GM18505 (cell line): Measurements from ENCODE around the gene TRABD2B.

Experiments
- ATAC-seq: cut with Tn5 transposase; IDR thresholded peaks from one replicate; pipeline ENCODE4 v1.9.1; 2021; ENCODE audit not compliant: unreplicated experiment
- POLR2A ChIP-seq: IDR thresholded peaks from 4 replicates; pipeline ENCODE4 v1.6.1; 2011; ENCODE audit warnings: borderline replicate concordance; ENCODE audit not compliant: insufficient read depth, insufficient read length; ENCODE audit errors: extremely low read depth

TRABD2B gene

DNA sequence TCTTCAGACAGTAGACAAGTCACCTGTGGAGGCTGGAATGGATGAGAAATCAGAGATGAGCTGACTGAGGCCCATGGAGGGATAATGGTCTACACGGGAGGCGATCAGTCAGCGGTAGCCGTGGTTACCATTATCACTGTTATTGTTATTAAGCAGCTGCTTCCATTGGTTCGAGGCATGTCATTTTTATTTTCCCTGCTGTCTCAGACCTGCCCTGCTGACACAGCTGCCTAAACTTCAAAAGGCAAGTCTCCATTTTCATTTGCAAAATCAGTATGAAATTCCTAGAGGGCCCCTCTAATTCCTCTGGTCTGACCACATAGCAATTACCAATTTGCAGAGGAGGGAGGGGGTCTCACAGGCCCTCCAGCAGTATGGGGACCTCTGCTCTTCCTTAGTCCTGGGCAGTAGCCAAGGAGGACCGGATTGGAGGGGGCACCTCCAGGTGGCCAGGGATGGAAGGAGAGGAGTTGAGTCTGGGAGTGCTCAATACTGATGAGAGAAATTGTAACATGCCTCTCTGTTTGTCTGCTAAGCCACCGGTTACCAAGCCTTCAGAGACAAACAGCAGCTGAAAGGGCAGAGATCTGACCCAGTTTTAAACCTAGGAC is 184.2 kb downstream of the TRABD2B start:
- no peak for ATAC-seq
- TF ChIP-seq POLR2A, result no peak

DNA sequence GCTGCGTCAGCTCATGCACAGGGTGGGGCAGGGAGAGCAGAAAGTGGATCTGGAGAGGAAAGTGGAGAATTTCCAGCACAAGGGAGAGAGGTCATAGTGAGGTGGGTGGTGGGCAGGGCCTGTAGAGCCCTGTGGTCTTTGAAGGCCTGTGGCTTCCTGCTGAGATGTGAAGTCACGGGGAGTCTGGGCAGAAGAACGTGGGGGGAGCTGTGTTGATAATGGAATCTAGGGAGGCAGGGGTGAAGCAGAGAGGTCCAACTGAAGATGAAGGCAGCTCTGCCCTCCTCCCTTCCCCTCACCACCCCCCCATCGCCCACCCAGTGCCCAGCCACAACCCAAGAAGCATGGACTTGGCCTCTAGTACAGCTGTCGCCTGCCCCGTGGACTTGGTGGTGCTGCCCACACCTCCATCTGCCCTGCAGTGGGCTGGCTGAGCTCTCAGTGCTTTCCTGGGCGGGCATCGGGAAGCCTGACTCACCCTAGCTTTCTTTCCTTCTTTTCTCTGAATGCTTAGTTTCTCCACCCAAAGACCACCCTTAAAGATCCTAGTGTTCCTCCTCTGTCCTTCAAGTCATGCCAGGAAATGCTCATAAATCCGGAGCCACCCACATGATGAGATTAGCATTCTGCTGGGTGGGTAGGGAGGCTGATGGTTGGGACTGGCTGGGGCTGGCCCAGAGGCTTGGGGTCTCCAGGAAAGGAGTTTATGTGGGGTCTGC is 186.1 kb downstream of the TRABD2B start:
- ATAC-seq, result no peak
- no peak for TF ChIP-seq POLR2A

DNA sequence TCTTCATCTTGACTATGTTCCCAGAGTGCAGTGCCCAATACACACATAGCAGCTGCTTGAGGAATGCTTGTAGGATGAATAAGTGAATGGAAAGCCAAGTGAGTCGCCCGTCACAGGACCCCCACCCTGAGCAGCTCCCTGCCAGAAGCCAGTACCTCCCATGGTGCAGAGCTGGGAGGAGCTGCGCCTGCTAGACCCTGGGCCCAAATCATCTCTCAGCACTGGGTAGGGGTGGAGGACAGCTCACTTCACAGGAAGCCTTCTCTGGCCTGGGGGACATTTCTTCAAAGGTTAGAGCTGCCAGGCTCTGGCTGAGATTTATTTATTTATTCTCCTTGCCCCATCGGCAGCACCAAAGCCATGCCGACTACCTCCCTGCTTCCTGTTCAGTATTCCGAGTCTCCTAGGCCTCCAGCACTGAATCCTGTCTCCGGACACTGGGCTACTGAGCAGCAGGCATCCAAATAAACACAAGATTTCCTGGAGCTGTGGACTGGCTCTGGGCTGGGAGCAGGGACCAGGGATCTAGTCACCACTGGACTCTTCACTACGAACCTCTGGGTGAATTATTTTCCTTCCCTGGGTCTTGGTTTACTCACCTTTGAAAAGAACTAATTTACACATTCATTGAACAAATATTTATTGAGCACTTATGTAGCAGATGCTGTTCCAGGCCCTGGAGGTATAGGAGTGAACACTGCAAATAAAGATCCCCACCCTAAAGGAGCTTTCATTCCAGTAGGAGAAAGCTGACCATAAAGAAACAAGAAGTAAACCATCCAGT is 187.7 kb downstream of the TRABD2B start:
- TF ChIP-seq POLR2A, result no peak
- no peak for ATAC-seq

DNA sequence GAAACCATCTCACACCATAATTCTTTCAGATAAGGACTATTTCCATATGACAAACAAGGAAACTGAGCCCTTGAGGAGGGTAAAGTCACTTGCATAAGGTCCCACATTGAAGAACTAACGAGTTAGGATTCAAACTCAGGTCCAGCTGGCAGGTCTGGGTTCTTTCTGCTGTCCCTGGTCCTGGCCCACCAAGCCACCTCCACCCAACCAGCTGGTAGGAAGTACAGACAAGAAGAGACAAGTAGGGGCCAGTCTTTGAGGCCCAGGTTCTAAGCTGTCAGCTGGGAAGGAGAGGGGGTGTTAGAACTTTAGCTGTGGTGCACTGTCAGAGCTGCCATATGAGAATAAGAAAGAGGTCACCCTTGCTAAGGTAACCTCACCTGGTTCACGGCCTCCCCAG is 188.6 kb downstream of the TRABD2B start:
- TF ChIP-seq POLR2A, result no peak

DNA sequence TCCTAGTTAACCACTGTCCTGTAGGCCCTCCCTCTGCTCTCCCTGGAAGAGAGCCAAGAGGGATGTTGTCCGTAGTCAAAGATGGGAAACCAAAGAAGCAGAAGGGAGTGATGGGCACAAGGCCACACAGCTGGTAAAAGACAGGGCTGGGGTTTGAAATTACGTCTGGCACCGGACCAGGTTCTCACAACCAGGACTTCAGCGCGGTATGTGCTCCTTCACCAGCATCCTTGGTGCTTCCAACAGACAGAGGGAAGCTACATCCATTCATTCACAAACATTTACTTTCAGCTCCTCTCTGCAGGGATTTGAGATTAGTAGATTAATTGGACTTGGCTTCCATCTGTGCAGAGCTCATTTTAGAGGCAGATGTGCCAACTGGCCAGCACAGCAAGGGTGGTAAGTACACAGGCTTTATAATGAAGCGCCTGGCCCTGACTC is 191.2 kb downstream of the TRABD2B start:
- ATAC-seq, result no peak
- no peak for TF ChIP-seq POLR2A

More for the DNA sequence above, 188.6 kb downstream of the TRABD2B start:
- ATAC-seq, result no peak

DNA sequence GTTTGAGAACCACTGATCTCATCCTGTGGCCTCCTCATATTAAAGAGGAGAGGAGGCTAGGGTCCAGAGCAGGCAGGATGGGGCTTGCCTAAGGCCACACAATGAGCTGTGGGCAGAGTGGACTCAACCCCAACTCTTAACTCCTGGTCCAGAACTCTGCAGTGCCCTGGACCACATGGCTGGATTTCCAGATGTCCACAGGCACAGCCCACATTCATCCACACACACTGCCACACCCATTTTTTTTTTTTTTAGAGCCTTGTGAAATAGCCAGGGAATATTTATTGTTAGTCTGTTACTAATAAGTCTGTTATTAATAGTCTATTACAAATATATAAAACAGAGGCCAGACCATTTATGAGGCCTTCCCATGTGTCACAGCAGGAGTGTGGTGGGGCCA is 192.2 kb downstream of the TRABD2B start:
- no peak for ATAC-seq
- no peak for TF ChIP-seq POLR2A

DNA sequence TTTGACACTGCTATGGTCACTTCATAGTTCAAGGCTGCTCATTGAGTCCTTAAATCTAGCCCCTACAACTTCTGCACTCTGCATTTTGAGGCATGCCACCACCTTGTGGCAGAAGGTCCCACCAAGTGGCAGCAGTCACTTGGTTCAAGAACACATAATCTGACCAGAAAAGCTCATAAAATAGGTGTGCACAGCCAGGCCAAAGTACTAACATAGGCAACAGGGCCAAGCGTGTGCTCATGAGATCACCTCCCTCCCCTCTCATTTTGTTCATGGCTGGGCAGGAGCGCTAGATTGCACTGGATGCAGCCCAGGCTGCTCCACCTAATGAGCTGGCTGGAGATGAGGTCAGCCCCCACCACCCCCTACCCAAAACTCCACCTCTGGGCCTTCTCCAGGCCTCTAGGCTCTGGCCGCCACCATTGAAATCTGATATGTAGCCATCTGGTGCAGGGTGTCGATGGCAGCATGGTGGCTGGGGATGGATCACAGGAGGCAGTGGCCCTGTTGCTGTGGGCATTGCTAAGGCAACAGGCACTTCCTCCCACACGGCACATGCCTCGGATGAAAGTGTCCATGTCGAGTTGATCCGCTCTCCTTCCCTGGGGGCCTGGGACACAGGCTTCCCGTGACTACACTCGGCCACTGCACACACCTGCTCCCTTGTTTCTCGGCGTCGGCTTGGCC is 193.2 kb downstream of the TRABD2B start:
- no peak for ATAC-seq
- no peak for TF ChIP-seq POLR2A

DNA sequence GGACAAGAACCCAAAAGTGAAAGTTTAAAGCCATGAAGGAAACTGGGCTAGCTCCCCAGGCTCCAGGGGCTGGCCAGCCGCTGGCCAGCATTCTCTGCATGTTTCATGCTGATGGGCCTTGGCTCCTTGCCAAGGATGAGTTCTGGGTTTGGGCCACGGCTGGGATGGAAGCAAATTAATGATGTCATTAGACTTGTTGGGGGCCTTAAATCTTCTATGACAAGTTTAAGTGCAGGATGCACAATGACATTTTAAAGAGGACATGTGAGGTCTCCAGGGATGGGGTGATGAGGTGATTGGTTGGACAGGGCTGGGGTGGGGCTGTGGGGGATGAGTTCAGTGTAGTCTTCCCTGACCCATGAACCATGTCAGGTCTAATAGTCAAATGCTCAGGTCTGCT is 199.6 kb downstream of the TRABD2B start:
- no peak for TF ChIP-seq POLR2A
- no peak for ATAC-seq

DNA sequence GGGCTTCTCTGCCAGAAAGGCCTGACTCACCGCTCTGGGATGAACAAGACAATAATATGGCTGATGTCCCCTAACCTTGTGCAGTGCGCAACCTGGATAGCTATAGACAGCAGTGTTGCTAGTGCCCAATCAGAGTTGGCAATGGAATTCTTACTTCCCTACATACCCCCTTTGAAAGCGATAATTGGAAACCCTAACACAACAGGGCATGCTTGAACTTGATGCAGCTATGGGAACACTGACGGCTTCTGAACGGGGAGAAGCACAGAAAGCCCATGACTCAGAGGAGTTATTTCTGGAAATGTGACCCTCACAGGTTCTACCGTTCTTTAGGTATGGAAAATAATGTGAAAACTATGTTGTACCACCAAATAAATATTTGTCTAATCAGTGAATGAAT is 200.6 kb downstream of the TRABD2B start:
- no peak for ATAC-seq
- no peak for TF ChIP-seq POLR2A

DNA sequence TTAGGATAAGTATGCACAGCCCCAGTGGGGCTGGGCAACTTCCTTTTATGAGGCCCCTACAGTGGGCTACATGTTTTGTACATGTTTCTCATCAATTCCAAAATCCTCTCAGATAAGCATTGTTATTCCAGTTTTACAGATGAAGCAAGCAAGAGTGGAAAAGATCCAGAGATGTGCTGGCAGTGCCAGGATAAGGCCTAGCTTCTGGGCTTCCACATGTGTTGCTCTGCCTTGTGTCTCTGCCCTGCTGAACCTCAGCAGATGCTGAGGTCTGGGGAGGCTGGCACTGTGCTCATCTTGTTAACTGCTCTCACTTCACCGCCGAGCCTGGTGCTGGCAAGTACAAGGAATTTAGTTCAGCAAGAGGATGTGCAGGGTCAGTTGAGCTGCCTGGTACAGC is 202.1 kb downstream of the TRABD2B start:
- TF ChIP-seq POLR2A, result no peak
- ATAC-seq, result no peak

DNA sequence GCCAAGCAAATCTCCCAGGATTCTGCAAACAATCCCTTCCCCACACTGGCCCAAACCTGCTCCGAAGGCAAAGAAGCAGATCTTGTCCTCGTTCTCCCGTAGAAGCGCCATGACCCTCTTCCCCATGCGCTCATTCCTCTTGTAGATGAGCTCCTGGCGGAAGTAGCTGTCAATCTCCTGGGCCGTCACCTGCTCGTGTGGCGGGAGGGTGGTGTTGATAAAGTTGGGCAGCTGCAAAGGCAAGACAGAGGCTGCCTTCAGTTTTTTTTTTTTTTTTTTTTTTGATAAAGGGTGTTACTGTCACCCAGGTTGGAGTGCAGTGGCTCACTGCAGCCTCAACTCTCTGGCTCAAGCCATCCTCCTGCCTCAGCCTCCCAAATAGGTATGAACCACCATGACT is 202.7 kb downstream of the TRABD2B start:
- ATAC-seq, result no peak
- no peak for TF ChIP-seq POLR2A

DNA sequence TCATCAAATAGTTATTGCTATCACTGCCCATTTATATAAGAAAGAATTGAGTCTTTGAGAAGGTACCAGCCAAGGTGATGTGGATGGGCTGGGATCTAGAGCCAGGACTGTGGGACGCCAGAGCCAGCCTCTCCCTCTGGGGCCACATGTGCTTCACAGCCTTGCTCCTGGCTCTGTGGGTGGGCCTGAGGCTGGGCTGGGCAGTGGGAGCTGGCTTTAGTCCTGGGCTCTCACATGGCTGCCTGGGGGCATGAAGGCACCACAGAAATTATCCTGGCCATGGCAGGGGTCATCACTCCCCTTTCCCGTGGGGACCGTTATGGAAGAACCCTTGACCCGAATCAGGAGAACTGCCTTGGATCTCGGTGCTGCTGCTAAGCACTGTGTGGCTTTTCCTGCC is 203.1 kb downstream of the TRABD2B start:
- TF ChIP-seq POLR2A, result no peak
- no peak for ATAC-seq

DNA sequence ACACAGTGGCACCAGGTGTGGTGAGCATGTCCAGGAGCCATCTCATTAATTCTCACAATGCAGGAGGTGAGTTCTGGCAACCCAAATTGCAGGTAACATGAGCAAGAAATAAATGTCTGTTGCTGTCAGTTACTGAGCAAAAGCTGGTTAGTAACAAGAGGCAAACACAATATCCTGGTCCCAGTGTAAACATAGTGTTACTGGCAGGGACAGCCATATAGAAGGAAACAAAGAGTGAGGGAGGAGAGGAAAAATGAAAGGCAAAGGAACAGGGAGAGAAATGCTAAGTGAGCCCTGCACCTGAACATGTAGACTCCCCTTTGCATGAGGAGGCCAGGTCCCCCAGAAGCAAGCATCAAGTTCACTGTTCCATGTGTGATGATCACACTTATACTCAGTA is 203.6 kb downstream of the TRABD2B start:
- ATAC-seq, result no peak

More for the DNA sequence above, 203.6 kb downstream of the TRABD2B start:
- no peak for TF ChIP-seq POLR2A
